Endothelial cell (in vitro differentiated cells): ENCODE data around the gene ERMP1. TPM values are rescaled to one million over a fixed set of nuclear protein-coding genes. Genes with fewer than 3 reads are reported as not detected.

Experiments
- DNase-seq: peaks from one replicate; pipeline ENCODE4 v3.0.0; 2021; ENCODE audit warnings: low spot score
- H3K27ac Mint-ChIP-seq: one replicate; pipeline ENCODE4 v1.8.0; 2021; ENCODE audit warnings: mixed read lengths, inconsistent platforms; ENCODE audit not compliant: unreplicated experiment
- H3K27me3 Mint-ChIP-seq: one replicate; pipeline ENCODE4 v1.8.0; 2021; ENCODE audit warnings: mild to moderate bottlenecking, moderate library complexity, mixed read lengths, inconsistent platforms; ENCODE audit not compliant: unreplicated experiment
- H3K36me3 Mint-ChIP-seq: one replicate; pipeline ENCODE4 v1.8.0; 2021; ENCODE audit warnings: mild to moderate bottlenecking, low read depth, mixed read lengths, inconsistent platforms; ENCODE audit not compliant: unreplicated experiment
- H3K4me1 Mint-ChIP-seq: one replicate; pipeline ENCODE4 v1.8.0; 2021; ENCODE audit warnings: mild to moderate bottlenecking, mixed read lengths, inconsistent platforms; ENCODE audit not compliant: unreplicated experiment
- H3K4me3 Mint-ChIP-seq: one replicate; pipeline ENCODE4 v1.8.0; 2021; ENCODE audit warnings: mild to moderate bottlenecking, mixed read lengths, inconsistent platforms; ENCODE audit not compliant: unreplicated experiment
- H3K9me3 Mint-ChIP-seq: one replicate; pipeline ENCODE4 v1.8.0; 2021; ENCODE audit warnings: mixed read lengths, inconsistent platforms; ENCODE audit not compliant: unreplicated experiment
- total RNA-seq: library from RNA; stranded (reverse); fragmentation: NEBNext Ultra II Directional; extraction: Animal tissue kit (Norgen Biotek cat#: 25700); gene quantifications from one replicate; pipeline ENCODE4 v1.2.1, GENCODE V29; 2021; ENCODE audit not compliant: unreplicated experiment
- TF ChIP-seq, protein P1 (sequence below): fragments of 200-600 bp; sonication (generic); IDR thresholded peaks from one replicate; pipeline ENCODE4 v1.5.0; 2021; ENCODE audit warnings: antibody characterized with exemption; ENCODE audit not compliant: unreplicated experiment

ERMP1 gene
- total RNA-seq, 1 donor from 2014 or later = 13.4 TPM

DNA sequence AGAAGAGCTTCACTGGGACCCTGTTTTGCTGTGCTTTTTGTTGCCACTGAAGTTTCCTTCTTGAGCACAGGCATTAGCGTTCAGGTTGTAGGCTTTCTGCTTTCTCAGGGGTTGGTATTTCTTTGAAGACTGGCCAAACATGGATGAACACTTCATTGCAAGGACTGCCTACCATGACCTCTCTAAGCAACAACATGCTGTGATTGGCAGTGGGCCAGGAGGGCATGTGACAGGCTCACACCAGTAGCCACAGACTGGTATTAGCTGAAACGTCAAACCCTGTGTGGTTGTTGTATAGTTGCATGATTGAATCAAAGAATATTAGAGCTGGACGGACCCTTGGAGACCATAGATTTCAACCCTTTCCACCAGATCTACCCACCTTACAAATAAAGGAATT is 37.8 kb upstream of the ERMP1 start:
- TF ChIP-seq, protein P1, sequence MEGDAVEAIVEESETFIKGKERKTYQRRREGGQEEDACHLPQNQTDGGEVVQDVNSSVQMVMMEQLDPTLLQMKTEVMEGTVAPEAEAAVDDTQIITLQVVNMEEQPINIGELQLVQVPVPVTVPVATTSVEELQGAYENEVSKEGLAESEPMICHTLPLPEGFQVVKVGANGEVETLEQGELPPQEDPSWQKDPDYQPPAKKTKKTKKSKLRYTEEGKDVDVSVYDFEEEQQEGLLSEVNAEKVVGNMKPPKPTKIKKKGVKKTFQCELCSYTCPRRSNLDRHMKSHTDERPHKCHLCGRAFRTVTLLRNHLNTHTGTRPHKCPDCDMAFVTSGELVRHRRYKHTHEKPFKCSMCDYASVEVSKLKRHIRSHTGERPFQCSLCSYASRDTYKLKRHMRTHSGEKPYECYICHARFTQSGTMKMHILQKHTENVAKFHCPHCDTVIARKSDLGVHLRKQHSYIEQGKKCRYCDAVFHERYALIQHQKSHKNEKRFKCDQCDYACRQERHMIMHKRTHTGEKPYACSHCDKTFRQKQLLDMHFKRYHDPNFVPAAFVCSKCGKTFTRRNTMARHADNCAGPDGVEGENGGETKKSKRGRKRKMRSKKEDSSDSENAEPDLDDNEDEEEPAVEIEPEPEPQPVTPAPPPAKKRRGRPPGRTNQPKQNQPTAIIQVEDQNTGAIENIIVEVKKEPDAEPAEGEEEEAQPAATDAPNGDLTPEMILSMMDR = no peak
- Mint-ChIP-seq H3K27ac (no peak overlapping the region), H3K36me3 (no peaks in the 10 kb centered on the region), H3K9me3 (no peaks in the 10 kb centered on the region), H3K4me1 (peaks cover 8% of the 10 kb centered on the region), H3K4me3 (no peak overlapping the region), H3K27me3 (peaks cover 2% of the 10 kb centered on the region)
- no peak for DNase-seq

DNA sequence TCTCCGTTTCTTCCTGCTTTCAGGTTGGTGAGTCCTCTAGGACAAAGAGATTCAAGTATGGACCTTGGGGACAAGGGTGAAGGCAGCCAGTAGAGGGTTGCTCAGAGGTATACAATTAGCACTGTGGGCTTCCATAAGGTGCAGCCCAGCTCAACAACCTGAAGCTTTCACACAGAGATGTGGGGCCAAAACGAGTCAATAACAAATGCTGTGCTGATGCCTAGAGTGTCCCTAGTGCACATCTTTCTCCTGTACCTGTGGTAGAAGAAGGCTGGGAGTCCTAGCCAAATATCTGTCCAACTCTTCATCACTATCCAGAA is 37.1 kb upstream of the ERMP1 start:
- no peak for DNase-seq
- H3K27ac Mint-ChIP-seq = no peak overlapping the region
- peaks cover 8% of the 10 kb centered on the region for H3K4me1 Mint-ChIP-seq
- H3K27me3 Mint-ChIP-seq = peaks cover 2% of the 10 kb centered on the region
- H3K9me3 Mint-ChIP-seq = no peaks in the 10 kb centered on the region
- H3K4me3 Mint-ChIP-seq = no peak overlapping the region
- H3K36me3 Mint-ChIP-seq = no peaks in the 10 kb centered on the region
- TF ChIP-seq, protein P1 = no peak

DNA sequence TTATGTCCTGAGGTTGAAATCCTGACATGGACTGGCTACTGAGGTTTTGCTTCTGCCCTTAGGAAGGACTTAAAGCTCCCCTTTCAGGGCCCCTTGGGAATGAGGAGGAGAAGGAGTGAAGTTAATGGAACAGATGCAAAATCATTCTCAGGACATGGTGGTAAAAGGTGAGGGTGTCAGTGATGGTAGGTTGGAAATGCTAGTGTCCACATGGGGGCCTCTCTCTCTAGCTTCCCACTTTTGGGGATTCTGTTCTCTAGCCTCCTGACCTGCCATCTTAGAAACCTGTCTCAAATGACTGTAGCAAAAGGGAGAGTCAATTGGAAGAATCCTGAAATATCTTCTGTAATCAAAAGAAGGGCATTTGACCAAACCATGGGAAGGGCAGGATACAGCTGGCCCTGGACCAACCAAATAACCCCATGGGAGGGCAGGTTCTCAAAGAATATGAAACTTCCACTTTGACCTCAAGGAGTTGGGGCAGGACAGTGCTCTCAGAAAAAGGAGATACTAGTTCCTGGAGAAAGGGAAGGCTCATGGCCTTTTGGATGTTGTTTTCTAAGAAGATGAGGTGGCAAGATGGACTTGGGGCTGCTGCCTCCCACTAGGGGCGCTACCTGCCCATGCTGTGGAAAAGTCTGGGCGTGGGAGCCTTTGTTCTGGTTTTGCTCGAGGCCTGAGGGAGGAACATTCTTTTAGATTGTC is 36.5 kb upstream of the ERMP1 start:
- H3K27ac Mint-ChIP-seq = no peak overlapping the region
- H3K9me3 Mint-ChIP-seq = no peaks in the 10 kb centered on the region
- no peaks in the 10 kb centered on the region for H3K36me3 Mint-ChIP-seq
- peaks cover 10% of the 10 kb centered on the region for H3K4me1 Mint-ChIP-seq
- H3K4me3 Mint-ChIP-seq = no peak overlapping the region
- TF ChIP-seq, protein P1 = peak; percentile 27
- H3K27me3 Mint-ChIP-seq = peaks cover 2% of the 10 kb centered on the region
- peak; percentile 15 for DNase-seq

DNA sequence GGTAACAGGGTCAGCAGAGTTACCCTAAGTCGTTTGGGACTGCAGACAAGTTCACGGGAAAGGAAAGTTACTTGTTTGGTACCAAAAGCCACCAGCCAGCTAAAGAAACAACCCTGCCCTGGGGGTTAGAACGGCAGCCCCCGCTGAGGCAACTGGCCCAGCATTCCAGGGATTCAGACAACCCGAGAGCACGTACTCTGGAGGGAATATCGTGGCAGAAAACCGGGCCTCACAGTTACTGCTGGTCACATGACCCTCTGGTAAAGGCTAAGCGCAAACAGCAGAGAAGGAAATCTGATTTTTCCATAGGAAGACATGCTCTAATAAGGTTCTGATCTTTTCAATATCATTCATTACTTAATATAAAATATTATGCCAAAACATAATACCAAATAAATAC is 35.3 kb upstream of the ERMP1 start:
- H3K4me1 Mint-ChIP-seq = peaks cover 8% of the 10 kb centered on the region
- TF ChIP-seq, protein P1 = no peak
- no peaks in the 10 kb centered on the region for H3K9me3 Mint-ChIP-seq
- peaks cover 2% of the 10 kb centered on the region for H3K27me3 Mint-ChIP-seq
- no peak overlapping the region for H3K4me3 Mint-ChIP-seq
- DNase-seq = no peak
- H3K36me3 Mint-ChIP-seq = no peaks in the 10 kb centered on the region
- no peak overlapping the region for H3K27ac Mint-ChIP-seq

DNA sequence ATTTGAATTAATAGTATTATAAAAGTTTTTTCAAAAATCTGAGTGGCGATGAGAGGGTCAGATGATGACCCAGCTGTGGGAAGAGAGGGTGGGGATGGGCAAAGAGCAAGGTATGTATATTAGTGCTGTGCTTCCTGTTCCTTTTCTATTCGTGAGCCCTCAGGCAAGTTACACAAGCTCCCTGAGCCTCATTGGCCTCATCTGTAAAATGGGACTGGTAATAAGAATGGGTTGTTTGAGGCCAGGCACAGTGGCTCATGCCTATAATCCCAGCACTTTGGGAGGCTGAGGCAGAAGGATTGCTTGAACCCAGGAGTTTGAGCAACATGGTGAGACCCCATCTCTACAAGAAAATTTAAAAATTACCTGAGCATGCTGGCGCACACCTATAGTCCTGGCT is 33.8 kb upstream of the ERMP1 start:
- Mint-ChIP-seq H3K4me1 (peaks cover 8% of the 10 kb centered on the region), H3K9me3 (no peaks in the 10 kb centered on the region), H3K4me3 (no peak overlapping the region), H3K27ac (no peak overlapping the region), H3K27me3 (peaks cover 2% of the 10 kb centered on the region), H3K36me3 (no peaks in the 10 kb centered on the region)
- no peak for DNase-seq
- TF ChIP-seq, protein P1 = no peak
